Measurements from ENCODE around the gene LDAH.

The LDAH gene

GRCh38 chr2:20689428-20690264, 133.3 kb downstream of the LDAH start:
- TF ChIP-seq, protein P1, sequence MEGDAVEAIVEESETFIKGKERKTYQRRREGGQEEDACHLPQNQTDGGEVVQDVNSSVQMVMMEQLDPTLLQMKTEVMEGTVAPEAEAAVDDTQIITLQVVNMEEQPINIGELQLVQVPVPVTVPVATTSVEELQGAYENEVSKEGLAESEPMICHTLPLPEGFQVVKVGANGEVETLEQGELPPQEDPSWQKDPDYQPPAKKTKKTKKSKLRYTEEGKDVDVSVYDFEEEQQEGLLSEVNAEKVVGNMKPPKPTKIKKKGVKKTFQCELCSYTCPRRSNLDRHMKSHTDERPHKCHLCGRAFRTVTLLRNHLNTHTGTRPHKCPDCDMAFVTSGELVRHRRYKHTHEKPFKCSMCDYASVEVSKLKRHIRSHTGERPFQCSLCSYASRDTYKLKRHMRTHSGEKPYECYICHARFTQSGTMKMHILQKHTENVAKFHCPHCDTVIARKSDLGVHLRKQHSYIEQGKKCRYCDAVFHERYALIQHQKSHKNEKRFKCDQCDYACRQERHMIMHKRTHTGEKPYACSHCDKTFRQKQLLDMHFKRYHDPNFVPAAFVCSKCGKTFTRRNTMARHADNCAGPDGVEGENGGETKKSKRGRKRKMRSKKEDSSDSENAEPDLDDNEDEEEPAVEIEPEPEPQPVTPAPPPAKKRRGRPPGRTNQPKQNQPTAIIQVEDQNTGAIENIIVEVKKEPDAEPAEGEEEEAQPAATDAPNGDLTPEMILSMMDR (conservative IDR thresholded peaks at IDR 0.05) = no peak
- no peak overlapping the region for H3K27ac ChIP-seq

DNA sequence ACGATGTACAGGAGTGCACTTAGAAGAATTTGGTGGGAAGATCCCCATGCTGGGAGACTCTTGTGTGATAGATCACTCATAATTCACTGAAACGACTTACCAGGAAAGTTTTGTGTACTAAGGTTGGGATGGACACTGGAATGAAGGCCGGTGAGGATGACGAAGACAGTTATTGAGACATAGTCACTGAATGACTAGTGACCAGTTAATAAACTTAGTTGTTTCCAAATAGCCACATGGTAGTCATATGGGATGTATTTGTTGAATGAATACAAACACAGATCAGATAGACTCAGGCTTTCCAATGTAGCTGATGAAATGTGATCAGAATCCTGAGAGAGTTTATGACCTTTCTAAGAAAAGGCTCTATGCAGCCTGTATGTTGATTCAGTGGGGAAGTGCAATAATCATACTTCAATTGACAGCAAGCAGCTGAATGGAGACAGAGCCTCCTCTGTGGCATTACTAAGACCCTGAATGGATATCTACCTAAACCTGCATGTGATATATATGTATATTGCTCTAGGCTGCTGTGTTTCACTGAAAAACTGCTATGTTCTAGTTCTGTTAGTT, 135.6 kb downstream of the LDAH start:
- H3K27ac ChIP-seq = no peak overlapping the region
- no peak for TF ChIP-seq ZFX (IDR thresholded peaks at IDR 0.05)
- TF ChIP-seq, protein P1 (conservative IDR thresholded peaks at IDR 0.05) = no peak

DNA sequence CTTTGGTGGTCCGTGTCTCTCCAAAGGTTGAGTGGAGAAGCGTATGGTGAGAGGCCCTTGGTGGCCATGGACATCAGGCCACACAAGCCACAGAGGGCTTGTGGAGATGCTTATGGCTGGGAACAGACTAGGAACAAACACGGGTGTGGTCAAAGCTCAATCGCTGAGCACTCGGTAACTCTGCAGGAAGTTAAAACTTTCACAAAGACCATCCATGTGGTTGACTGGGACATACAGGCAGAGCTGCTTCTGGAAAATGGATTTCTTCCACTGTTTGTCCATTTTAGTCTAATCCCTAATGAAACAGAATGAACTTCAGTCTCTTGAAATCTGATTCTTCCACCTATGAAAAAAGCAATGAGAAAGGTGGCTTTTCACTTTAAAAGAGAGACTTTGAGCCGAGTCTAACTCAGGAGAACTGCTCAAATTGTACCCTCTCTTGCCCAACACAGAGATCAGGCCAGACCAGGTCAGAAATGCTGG, 138.3 kb downstream of the LDAH start:
- no peak overlapping the region for H3K27ac ChIP-seq
- TF ChIP-seq, protein P1 (conservative IDR thresholded peaks at IDR 0.05) = no peak
- no peak for TF ChIP-seq ZFX (IDR thresholded peaks at IDR 0.05)

DNA sequence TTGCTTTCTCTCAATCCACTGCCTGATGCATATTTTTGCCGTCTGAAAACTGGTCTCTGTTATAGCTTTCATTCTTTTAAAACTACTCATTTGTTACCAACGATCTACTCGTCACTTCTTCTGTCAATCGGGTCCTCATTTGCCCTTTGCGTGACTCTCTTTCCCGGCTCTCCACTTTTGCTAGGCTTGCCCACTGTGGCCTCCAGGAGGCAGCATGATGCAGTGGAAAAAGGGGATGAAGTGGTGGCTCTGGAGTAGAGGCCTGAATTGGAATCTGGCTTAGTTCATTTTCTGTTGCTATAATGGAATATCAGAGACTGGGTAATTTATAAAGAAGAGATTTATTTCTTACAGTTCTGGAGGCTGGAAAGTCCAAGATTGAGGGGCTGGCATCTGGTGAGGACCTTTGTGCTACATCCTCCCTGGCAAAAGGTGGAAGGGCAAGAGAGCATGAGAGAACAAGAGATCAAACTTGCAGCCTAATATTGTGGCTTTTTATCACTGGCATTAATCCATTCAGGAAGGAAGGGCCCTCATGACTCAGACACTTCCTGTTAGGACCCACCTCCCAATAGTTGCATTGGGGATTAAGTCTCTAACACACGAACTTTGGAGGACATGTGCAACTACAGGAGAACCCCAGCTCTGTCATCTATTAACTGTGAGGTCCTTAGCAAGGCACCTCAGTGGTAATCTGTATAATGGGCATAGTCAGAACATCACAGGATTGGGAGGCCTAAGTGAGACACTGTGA, 140.6 kb downstream of the LDAH start:
- H3K27ac ChIP-seq = no peak overlapping the region
- TF ChIP-seq, protein P1 (conservative IDR thresholded peaks at IDR 0.05) = peak; percentile 55
- no peak for TF ChIP-seq ZFX (IDR thresholded peaks at IDR 0.05)

DNA sequence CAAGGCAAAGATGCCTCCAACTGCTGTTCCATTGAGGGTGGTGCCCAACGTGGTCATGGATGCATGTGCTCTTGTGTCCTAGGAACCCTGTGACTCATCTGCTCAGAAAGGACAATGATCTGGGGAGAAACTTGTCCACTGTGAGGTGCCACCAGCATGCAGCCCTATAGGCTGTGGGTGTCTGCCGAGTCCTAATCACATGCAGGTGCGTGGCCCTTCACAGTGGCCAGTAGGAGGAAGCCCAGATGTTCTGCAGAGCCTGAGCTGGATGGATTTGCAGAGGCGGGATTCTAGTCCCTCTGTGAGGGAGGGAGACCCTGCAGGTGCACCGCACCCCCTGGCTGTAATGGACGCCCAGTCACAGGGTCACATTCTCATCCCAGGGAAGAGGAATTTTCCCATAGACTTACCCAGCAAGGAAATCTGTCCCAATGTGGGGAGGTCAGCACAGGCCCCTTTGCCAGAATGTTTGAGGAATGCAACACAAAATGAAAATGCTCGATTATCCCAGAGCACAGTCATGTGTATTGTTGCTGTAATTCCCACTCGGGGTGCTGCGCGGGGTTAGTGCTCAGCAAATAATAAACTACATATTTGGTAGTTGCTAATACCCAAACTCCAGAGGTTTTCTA, 142.0 kb downstream of the LDAH start:
- no peak for TF ChIP-seq ZFX (IDR thresholded peaks at IDR 0.05)
- TF ChIP-seq, protein P1 (conservative IDR thresholded peaks at IDR 0.05) = no peak
- H3K27ac ChIP-seq = no peak overlapping the region

DNA sequence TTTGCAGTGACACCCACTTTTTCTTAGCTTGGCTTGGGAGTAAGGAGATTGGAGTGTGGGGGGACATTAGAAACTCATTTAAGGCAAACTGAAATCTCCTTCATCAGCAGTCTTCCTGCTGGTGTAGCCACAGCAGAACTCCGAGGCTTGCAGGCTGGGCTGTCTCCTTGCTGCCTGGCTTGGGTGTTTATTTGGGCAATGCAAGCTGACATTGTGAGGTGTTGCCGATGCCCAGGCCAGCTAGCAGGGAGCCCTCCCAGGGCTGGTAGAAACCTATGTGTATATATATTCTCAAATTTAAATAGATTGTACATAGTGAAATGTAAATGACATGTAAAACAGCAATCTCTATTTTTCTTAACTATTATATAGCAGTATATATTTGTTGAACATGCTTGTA, 144.1 kb downstream of the LDAH start:
- H3K27ac ChIP-seq = no peak overlapping the region
- TF ChIP-seq ZFX (IDR thresholded peaks at IDR 0.05) = no peak

DNA sequence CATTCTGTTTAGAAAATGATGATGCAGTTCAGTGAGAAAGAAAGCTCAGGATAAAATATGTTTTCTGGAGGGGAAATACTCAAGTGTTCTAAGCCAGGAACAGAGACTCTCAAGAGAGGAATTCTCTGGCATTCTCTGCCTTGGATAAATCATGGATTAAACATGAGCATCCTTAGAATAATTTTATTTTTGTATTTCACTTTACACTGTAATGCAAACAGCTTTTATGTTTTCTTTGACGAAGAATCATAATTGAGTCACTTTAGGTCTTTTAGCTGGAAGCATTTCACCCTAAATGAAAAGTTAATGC, 144.9 kb downstream of the LDAH start:
- no peak for TF ChIP-seq ZFX (IDR thresholded peaks at IDR 0.05)
- TF ChIP-seq, protein P1 (conservative IDR thresholded peaks at IDR 0.05) = no peak
- H3K27ac ChIP-seq = peak overlapping the region; percentile 45
